GM12891 (cell line): ENCODE measurements around the gene CCDC38. TPM values are rescaled to one million over a fixed set of nuclear protein-coding genes. Genes with fewer than 3 reads are reported as not detected.

Source experiments
- DNase-seq: peaks from one replicate; pipeline ENCODE4 v3.0.0; 2011; ENCODE audit warnings: low spot score; ENCODE audit not compliant: insufficient read length
- FAIRE-seq: peaks from 2 replicates; lab custom pipeline; 2011; peaks lifted over from hg19 to GRCh38; lab: Jason Lieb, UNC
- PAX5 ChIP-seq: IDR thresholded peaks from 2 replicates; pipeline ENCODE4 v1.6.1; 2011; ENCODE audit warnings: low read length, moderate library complexity, mild to moderate bottlenecking; ENCODE audit not compliant: insufficient read depth, severe bottlenecking
- POLR2A ChIP-seq: IDR thresholded peaks from 2 replicates; pipeline ENCODE4 v1.6.1; 2011; ENCODE audit warnings: low read depth, low read length, control low read depth
- POLR2AphosphoS5 ChIP-seq: IDR thresholded peaks from 2 replicates; pipeline ENCODE4 v1.6.1; 2011; ENCODE audit warnings: low read depth, low read length, control low read depth
- POU2F2 ChIP-seq: IDR thresholded peaks from 2 replicates; pipeline ENCODE4 v1.6.1; 2011; ENCODE audit warnings: low read depth, mild to moderate bottlenecking, control low read depth, low read length, moderate library complexity
- SPI1 ChIP-seq: IDR thresholded peaks from 2 replicates; pipeline ENCODE4 v1.6.1; 2011; ENCODE audit warnings: low read depth, low read length, control low read depth
- TAF1 ChIP-seq: IDR thresholded peaks from 2 replicates; pipeline ENCODE4 v1.6.1; 2011; ENCODE audit warnings: low read depth, low read length, control low read depth
- polyA plus RNA-seq: library from polyadenylated mRNA; unstranded; fragments of >200 nt; gene quantifications from one replicate; pipeline ENCODE4 v1.2.1, GENCODE V29; 2012; ENCODE audit warnings: low read depth, missing spikeins, inconsistent platforms; ENCODE audit not compliant: missing spikeins

CCDC38 gene
- polyA plus RNA-seq, result not detected

DNA sequence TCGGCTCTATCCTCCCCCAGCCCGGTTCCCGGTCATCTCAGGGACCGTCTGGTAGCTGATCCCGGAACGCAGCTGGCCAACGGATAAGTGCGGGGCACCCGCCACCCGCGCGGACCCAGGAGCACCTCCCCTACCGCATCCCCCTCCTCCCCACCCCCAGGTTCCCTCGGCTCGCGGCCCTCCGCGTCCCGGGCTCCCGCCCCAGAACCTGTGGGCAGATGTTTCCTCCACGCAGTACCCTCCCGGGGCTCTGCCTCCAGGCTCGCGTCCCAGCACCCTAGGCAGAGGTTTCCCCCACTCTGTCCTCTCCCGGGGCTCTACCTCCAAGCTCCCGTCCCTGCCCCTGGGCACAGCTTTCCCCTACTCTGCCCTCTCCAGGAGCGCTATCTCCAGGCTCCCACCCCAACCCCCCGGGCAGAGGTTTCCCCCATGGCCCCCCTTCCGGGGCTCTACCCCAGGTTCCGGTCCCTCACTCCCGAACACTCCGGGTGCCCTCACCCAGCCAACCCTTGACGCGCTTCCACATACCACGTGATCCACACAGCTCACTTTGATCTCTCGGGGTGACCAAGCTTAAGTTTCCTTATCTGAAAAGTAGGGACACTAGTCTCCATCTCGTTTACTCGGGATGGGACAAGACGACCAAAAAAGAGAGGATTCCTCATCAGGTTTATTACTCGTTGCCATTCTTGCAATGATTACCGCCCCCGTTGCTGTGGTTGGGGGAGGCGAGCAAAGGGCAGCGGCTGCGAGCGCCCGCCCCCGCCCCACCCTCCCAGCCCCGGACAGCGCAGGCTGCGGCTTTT is at the start of gene CCDC38:
CCDC38 (minus strand) TSS at position 91 of the 806 bp plus-strand sequence. CDS start 6,105 bp downstream, outside the sequence.
- DNase-seq (peak; percentile 84), FAIRE-seq (peak; percentile 90)
- TF ChIP-seq POLR2AphosphoS5 (no peak), POLR2A (peak; percentile 60)

DNA sequence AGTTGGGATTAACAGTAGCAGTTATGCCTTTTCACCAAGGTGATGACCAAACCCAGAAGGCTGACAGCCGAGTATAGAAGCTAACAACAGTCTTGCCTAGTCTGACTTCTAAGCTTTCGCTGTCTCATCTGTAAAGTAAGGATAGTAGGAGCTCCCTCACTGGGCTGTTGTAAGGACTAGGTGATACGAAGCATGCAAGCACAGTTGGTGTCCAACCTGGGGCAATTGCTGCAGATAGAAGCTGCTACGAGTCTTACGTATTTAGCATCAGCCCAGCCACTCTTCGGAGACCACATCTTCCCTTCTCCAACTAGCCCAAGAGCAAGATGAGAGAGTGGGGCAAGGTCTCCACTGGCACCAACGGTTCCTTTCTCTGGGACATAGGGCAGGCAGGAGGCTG is 47.7 kb upstream of the CCDC38 start:
- FAIRE-seq (no peak), DNase-seq (no peak)
- TF ChIP-seq SPI1, result no peak
- no peak for TF ChIP-seq TAF1
- TF ChIP-seq POLR2AphosphoS5, result no peak
- TF ChIP-seq PAX5, result no peak
- TF ChIP-seq POU2F2, result no peak
- TF ChIP-seq POLR2A, result no peak

DNA sequence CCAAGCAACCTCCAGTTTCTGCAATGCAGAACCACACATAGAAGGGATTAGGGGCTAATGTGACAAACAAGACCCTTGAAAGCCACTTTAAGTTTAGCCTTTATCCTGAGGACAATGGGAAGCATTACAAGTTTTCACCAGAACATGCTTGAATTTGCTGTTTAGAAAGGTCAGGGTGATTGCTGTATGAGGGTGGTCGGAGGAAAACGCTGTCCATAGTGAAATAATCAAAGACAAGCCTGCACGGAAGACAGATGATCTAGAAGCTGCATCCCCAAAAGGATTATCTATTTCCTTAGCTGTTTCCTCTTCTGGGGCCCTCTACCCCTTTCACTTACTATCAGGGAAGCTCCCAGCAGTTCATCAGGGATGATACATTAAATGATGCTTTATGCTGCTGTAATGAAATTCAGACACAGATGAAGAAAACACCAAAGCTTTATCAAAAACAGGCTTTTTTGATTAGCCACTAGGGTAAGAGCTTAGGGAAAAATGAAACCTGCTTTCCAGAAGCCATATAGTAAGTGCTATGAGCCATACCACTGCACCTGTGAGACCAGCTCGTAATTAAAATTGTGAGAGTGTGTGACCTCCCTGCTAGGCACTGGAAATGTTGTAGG is 47.2 kb upstream of the CCDC38 start:
- TF ChIP-seq POU2F2 (no peak), POLR2AphosphoS5 (no peak), POLR2A (no peak), SPI1 (no peak), PAX5 (no peak), TAF1 (no peak)
- DNase-seq, result no peak
- no peak for FAIRE-seq

GRCh38 chr12:95988506-95989275 is 46.3 kb upstream of the CCDC38 start:
- no peak for TF ChIP-seq POU2F2
- no peak for TF ChIP-seq SPI1
- TF ChIP-seq TAF1, result no peak
- no peak for TF ChIP-seq POLR2A
- TF ChIP-seq PAX5, result no peak
- TF ChIP-seq POLR2AphosphoS5, result no peak
- DNase-seq (no peak), FAIRE-seq (no peak)

- FAIRE-seq (no peak), DNase-seq (no peak)
- TF ChIP-seq POLR2AphosphoS5 (no peak), TAF1 (no peak), POU2F2 (no peak), POLR2A (no peak), SPI1 (no peak), PAX5 (no peak)
Observed at GRCh38 chr12:95986635-95987570, 44.5 kb upstream of the CCDC38 start.

DNA sequence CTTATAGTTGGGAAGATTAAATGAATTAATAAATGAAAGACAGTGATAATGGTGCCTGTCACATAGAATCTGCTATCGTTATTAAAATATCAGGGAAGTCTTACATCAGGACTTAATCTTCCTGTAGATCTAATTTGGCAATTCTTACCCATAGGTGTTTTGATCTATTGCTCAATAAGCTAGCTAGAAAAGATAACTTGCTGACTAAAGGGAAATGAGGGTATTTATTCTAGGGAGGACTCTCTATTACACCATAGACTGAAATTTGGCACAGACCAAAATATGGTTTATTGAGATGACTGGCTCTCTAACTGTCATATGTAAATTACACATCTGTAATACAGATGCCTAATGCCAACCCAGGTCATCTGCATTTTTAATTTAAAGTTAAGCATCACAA is 42.3 kb upstream of the CCDC38 start:
- TF ChIP-seq POU2F2, result no peak
- TF ChIP-seq TAF1, result no peak
- TF ChIP-seq POLR2A, result no peak
- no peak for TF ChIP-seq PAX5
- TF ChIP-seq SPI1, result no peak
- TF ChIP-seq POLR2AphosphoS5, result no peak
- FAIRE-seq (no peak), DNase-seq (no peak)

DNA sequence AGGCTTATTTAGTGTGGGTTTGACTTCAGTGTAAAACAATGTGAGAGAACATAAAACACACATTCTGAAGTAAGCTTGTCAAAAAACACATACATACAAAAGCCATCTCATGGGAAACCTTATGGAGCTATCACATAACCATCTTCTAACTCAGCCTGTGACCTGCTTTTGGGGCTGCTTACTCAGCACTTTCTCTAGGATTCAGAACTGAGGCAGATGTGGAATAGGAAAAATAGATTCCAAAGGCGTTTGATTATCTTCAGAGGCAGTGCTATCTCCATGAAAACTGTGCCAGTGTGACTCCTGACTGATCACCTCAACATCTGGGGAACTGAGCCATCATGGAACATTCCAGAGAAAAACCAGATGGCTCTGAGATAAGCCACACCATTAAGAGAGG is 40.2 kb upstream of the CCDC38 start:
- DNase-seq (no peak), FAIRE-seq (no peak)
- TF ChIP-seq POLR2AphosphoS5 (no peak), SPI1 (no peak), POLR2A (no peak), POU2F2 (no peak), TAF1 (no peak), PAX5 (no peak)

DNA sequence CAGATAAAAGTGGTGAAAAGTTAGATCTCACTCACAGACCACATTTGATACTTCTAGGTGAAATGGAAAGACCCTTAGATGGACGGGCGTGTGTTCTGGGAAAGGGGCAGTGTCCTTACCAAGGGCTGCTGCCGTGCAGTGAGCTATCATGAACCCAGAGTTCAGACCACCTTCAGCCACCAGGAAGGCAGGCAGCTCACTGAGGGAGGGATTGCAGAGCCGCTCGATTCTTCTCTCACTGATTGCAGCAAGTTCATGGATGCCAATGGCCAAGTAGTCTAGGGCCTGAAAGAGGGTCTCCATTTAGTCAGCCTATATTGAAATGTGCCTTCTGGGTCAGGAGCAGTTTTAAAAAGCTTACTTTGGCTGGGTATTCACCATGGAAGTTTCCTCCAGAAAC is 38.0 kb upstream of the CCDC38 start:
- no peak for DNase-seq
- FAIRE-seq, result no peak
- TF ChIP-seq POLR2A (no peak), PAX5 (no peak), POU2F2 (no peak), SPI1 (no peak), POLR2AphosphoS5 (no peak), TAF1 (no peak)

- no peak for DNase-seq
- TF ChIP-seq POLR2AphosphoS5, result no peak
- no peak for TF ChIP-seq PAX5
- no peak for TF ChIP-seq TAF1
- TF ChIP-seq SPI1, result no peak
- TF ChIP-seq POLR2A, result no peak
- no peak for TF ChIP-seq POU2F2
- FAIRE-seq, result no peak
Observed at GRCh38 chr12:95978774-95979173, 36.4 kb upstream of the CCDC38 start.
